ENCODE results near the gene PTGIR.
"Not testable (repeated sequence)": the region's sequence is repeated elsewhere in the genome, so short reads cannot be mapped to it uniquely, and the experiment has no call there.

- TF ChIP-seq CTCF (IDR thresholded peaks at IDR 0.05); POLR2A (IDR thresholded peaks at IDR 0.05); EP300 (IDR thresholded peaks at IDR 0.05; ENCODE audit: low read depth); POLR2AphosphoS5 (IDR thresholded peaks at IDR 0.05): not testable (repeated sequence)
Measured at GRCh38 chr19:46628970-46629369, 4.1 kb upstream of the PTGIR start.

All from transverse colon (tissue), 4 donors.